ENCODE measurements around the gene ATG16L2. TPM values are rescaled to one million over a fixed set of nuclear protein-coding genes. Genes with fewer than 3 reads are reported as not detected.
"Not testable (repeated sequence)": the region's sequence is repeated elsewhere in the genome, so short reads cannot be mapped to it uniquely, and the experiment has no call there.

The ATG16L2 gene
- total and polyA plus RNA-seq, 7 donors, result 4.6 to 47.7 (median 17.5) TPM

DNA sequence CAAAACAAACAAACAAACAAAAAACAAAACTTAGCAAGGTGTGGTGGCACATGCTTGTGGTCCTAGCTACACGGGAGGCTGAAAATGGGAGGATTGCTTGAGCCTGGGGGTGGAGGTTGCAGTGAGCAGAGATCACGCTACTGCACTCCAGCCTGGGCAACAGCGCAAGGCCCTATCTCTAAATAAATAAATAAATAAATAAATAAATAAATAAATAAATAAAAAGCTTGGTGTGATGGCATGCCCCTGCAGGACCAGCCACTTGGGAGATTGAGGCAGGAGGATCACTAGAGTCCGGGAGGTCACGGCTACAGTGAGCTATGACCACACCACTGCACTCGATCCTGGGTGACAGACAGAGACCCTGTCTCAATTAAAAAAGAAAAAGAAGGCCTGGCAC lies 11.4 kb upstream of the ATG16L2 start:
- intact Hi-C loops (cut with DNase I), result no loop called here
- no peak for TF ChIP-seq POLR2AphosphoS5 (IDR thresholded peaks at IDR 0.05)
- TF ChIP-seq EP300 (IDR thresholded peaks at IDR 0.05), result no peak
- TF ChIP-seq, protein P1, sequence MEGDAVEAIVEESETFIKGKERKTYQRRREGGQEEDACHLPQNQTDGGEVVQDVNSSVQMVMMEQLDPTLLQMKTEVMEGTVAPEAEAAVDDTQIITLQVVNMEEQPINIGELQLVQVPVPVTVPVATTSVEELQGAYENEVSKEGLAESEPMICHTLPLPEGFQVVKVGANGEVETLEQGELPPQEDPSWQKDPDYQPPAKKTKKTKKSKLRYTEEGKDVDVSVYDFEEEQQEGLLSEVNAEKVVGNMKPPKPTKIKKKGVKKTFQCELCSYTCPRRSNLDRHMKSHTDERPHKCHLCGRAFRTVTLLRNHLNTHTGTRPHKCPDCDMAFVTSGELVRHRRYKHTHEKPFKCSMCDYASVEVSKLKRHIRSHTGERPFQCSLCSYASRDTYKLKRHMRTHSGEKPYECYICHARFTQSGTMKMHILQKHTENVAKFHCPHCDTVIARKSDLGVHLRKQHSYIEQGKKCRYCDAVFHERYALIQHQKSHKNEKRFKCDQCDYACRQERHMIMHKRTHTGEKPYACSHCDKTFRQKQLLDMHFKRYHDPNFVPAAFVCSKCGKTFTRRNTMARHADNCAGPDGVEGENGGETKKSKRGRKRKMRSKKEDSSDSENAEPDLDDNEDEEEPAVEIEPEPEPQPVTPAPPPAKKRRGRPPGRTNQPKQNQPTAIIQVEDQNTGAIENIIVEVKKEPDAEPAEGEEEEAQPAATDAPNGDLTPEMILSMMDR (IDR thresholded peaks at IDR 0.05), result no peak
- TF ChIP-seq POLR2A (IDR thresholded peaks at IDR 0.05), result no peak
- DNase-seq, result no peak
- Histone ChIP-seq H3K27me3 (no peaks in the 10 kb centered on the region), H3K27ac (no peak overlapping the region), H3K4me1 (no peaks in the 10 kb centered on the region), H3K9me3 (no peaks in the 10 kb centered on the region), H3K36me3 (no peaks in the 10 kb centered on the region), H3K4me3 (no peak overlapping the region)
- 88 to 99% methylated on average over 6 of the region's 6 CpGs for WGBS, 2 donors

DNA sequence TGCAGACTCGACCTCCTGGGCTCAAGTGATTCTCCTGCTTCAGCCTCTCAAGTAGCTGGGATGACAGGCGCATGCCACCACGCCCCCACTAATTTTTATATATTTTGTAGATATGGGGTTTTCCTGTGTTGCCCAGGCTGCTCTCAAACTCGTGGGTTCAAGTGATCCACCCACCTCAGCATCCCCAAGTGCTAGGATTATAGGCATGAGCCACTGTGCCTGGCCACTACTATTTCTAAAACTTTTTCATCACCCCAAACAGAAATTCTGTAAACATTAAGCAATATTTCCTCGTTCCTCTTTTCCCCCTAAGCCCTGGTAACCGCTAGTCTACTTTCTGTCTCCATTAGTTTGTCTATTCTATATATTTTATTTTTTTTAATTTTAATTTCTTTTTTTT lies 9.0 kb upstream of the ATG16L2 start:
- no peaks in the 10 kb centered on the region for H3K27me3 ChIP-seq
- intact Hi-C loops (cut with DNase I), result no loop called here
- WGBS, 2 donors, result 79 to 82% methylated on average over 6 of the region's 6 CpGs
- no peak overlapping the region for H3K4me3 ChIP-seq
- H3K4me1 ChIP-seq, result no peaks in the 10 kb centered on the region
- no peak for DNase-seq
- TF ChIP-seq, protein P1 (IDR thresholded peaks at IDR 0.05), result no peak
- TF ChIP-seq EP300 (IDR thresholded peaks at IDR 0.05), result no peak
- no peak for TF ChIP-seq POLR2A (IDR thresholded peaks at IDR 0.05)
- TF ChIP-seq POLR2AphosphoS5 (IDR thresholded peaks at IDR 0.05), result no peak
- H3K27ac ChIP-seq, result no peak overlapping the region
- no peaks in the 10 kb centered on the region for H3K9me3 ChIP-seq
- peaks cover 0 to 15% (median 2%) of the 10 kb centered on the region in 4 donors for H3K36me3 ChIP-seq

DNA sequence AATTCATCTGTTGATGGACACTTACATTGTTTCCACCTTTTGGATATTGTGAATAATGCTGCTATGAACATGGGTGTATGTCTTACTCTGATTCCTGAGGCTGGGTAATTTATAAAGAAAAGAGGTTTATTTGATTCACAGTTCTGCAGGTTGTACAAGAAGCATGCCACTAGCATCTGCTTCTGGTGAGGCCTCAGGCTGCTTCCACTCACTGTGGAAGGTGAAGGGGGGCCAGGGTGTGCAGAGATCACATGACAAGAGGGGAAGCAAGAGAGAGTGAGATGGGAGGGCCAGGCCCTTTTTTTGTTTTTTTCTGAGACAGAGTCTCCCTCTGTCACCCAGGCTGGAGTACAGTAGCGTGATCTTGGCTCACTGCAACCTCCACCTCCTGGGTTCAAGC lies 7.8 kb upstream of the ATG16L2 start:
- H3K27ac ChIP-seq; H3K4me3 ChIP-seq; H3K27me3 ChIP-seq; H3K9me3 ChIP-seq; DNase-seq; intact Hi-C loops (cut with DNase I); H3K4me1 ChIP-seq: not testable (repeated sequence)
- 94% methylated on average over 1 of the region's 1 CpG for WGBS, 2 donors
- peaks cover 0 to 15% (median 2%) of the 10 kb centered on the region in 4 donors for H3K36me3 ChIP-seq

DNA sequence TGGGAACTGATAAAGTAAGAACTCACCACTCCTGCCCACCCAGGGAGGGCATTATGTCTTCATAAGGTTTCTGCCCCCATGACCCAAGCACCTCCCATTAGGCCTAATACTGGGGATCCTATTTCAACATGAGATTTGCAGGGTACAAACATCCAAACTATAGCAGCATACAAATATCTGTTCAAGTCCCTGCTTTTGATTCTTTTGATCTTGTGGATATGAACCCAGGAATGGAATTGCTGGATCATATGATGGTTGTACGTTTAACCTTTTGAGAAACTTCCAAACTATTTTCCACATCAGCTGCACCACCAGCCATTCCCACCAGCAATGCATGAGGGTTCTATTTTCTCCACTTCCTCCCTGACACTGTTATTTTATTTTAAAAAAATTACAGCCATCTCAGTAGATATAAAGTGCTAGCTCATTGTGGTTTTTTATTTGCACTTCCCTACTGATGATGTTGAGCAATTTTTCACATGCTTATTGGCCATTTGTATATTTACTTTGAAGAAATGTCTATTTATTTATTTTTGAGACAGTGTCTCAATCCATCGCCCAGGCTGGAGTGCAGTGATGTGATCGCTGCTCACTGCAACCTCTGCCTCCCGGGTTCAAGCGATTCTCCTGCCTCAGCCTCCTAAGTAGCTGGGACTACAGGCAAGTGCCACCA lies 7.1 kb upstream of the ATG16L2 start:
- DNase-seq, result no peak
- TF ChIP-seq, protein P1 (IDR thresholded peaks at IDR 0.05), result no peak
- no peak for TF ChIP-seq POLR2AphosphoS5 (IDR thresholded peaks at IDR 0.05)
- TF ChIP-seq POLR2A (IDR thresholded peaks at IDR 0.05), result no peak
- no peak for TF ChIP-seq EP300 (IDR thresholded peaks at IDR 0.05)
- Histone ChIP-seq H3K27me3 (no peaks in the 10 kb centered on the region), H3K9me3 (no peaks in the 10 kb centered on the region), H3K4me1 (peaks cover 0 to 5% (median 3%) of the 10 kb centered on the region in 4 donors), H3K27ac (peak overlapping the region in 3 of 4 donors; percentile 23 to 37 (median 32)), H3K4me3 (no peak overlapping the region), H3K36me3 (peaks cover 0 to 15% (median 2%) of the 10 kb centered on the region in 4 donors)
- intact Hi-C loops (cut with DNase I), result no loop called here
- WGBS, 2 donors, result 60 to 81% methylated on average over 5 of the region's 5 CpGs

DNA sequence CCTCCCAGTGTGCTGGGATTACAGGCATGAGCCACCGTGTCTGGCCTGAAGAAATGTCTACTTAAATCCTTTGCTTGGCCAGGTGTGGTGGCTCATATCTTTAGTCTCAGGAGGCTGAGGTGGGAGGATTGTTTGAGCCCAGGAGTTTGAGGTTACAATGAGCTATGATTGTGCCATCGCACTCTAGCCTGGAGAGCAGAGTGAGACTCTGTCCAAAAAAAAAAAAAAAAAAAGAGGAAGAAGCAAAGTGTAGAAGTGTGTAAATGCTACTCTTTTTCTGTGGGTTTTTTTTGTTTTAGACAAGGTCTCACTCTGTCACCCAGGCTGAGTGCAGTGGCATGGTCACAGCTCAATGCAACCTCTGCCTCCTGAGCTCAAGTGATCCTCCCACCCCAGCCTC lies 6.4 kb upstream of the ATG16L2 start:
- Histone ChIP-seq H3K36me3 (peaks cover 0 to 15% (median 2%) of the 10 kb centered on the region in 4 donors), H3K4me3 (no peak overlapping the region), H3K27me3 (no peaks in the 10 kb centered on the region), H3K27ac (peak overlapping the region in 3 of 4 donors; percentile 23 to 37 (median 32)), H3K4me1 (peaks cover 0 to 12% (median 9%) of the 10 kb centered on the region in 4 donors), H3K9me3 (no peaks in the 10 kb centered on the region)
- WGBS, 2 donors, result 53 to 85% methylated on average over 2 of the region's 2 CpGs
- DNase-seq, result no peak
- intact Hi-C loops (cut with DNase I), result no loop called here
- TF ChIP-seq, protein P1 (IDR thresholded peaks at IDR 0.05), result no peak
- TF ChIP-seq POLR2AphosphoS5 (IDR thresholded peaks at IDR 0.05) (no peak), EP300 (IDR thresholded peaks at IDR 0.05) (no peak), POLR2A (IDR thresholded peaks at IDR 0.05) (no peak)
